Measurements from ENCODE around the gene OR1F1.
"Not testable (repeated sequence)": the region's sequence is repeated elsewhere in the genome, so short reads cannot be mapped to it uniquely, and the experiment has no call there.

The OR1F1 gene

DNA sequence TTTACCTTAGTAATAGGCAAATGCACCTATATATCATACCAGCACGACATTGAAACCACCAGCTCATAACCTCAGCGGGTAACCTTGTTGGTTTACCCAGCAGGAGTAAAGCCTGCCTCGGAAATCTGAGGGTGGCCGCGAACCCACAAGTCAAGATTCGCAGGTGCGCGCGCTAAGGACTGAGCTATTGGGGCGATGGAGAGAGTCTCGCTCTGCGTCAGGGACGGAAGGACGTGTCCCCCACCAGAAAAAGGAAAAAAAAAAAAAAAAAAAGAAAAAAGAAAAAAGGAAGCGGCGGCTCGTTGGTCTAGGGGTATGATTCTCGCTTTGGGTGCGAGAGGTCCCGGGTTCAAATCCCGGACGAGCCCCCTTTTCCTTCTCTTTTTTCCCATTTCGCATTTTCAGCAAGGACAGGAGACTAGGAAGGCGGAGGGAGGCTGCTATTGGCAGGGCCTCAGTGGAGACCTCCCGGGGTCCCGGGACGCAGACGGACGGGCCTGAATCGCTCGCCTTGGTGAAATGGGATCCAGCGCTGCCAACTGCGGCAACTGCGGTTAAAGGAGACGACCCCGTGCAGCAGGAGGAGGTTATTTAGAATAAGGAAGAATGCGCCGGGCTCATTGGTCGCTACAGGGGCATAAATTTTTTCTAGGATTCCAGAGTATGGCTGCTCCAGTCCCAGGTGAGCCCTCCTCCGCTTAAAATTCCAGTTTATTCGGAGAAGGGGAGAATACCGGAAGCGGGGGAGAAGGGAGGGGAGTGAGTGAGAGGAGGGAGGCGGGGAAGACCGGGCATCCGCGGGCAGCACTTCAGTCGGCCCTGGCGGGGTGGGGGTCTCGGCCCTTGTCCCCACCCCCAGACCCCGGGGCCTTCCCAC lies at the start of gene OR1F1:
TSS of gene OR1F1 (plus strand) at position 407 of the 877 bp plus-strand sequence.
- DNase-seq: peak; percentile 68

DNA sequence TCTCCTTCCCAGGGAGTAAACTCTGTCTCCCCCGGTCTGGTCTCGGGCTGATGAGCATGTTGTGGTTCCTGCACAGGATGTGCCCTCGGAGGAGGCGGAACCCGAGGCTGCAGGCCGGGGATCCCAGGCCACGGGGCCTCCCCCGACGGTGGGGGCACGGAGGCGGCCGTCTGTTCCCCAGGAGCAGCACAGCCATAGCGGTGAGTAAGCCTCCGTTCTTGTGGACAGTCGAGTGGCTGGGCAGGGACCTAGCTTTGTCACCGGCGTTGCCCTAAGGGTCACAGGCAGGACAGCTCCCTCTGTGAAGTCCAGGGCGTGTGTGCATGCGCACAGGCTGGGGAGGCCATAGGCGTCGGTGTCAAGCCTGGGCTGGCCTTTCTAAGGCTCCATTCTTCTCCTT lies 49.7 kb upstream of the OR1F1 start:
- DNase-seq: no peak

DNA sequence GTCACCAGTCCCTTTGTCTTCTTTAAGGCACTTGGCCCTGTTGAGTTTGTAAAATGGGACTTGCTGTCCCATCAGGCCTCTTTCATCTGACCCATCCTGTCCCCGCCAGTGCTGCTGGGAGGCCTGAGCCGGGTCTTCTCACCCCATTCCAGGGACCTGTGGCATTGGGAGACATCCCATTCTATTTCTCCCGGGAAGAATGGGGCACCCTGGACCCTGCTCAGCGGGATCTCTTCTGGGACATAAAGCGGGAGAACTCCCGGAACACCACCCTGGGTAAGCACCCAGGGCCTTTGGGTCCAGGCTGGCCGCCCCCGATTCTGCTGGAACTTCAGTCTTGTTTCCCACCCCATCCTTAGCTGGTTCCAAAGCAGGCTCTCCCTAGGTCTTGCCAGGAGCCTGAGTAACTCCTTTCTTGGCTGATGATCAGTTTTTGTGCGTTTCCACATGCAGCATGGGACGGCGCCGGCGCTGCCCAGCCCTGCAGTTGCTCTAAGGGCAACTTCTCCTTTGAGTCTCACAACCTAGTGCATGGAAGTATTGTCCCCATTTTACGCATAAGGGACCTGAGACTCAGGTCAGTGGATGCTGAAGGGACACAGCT lies 49.1 kb upstream of the OR1F1 start:
- DNase-seq: no peak

DNA sequence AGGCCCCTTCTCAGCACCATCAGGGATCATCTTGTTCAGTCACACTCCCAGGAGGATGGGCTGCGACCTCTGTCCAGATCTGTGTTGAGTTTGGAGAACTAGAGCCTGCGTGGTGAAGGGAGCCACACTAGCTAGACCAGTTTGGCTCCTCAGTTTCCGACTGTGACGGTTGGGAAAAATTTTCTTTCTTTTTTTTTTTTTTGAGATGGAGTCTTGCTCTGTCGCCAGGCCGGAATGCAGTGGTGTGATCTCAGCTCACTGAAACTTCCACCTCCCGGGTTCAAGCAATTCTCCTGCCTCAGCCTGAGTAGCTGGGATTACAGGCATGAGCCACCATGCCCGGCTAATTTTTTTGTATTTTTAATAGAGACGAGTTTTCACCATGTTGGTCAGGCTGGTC lies 48.4 kb upstream of the OR1F1 start:
- DNase-seq: not testable (repeated sequence)

DNA sequence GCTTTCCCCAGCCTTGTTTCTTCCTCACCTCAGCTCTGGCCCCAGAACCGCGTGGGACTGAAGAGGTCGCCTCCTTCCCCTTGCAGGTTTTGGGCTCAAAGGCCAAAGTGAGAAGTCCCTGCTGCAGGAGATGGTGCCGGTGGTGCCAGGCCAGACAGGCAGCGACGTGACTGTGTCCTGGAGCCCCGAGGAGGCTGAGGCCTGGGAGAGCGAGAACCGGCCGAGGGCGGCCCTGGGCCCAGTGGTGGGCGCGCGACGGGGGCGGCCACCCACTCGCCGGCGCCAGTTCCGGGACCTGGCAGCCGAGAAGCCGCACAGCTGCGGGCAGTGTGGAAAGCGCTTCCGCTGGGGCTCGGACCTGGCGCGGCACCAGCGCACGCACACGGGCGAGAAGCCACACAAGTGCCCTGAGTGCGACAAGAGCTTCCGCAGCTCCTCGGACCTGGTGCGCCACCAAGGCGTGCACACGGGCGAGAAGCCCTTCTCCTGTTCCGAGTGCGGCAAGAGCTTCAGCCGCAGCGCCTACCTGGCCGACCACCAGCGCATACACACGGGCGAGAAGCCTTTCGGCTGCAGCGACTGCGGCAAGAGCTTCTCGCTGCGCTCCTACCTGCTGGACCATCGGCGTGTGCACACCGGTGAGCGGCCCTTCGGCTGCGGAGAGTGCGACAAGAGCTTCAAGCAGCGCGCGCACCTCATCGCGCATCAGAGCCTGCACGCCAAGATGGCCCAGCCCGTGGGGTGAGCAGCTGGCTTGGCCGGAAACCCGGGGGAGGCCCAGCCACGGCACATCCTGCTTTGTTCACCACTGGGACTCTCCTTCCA lies 47.2 kb upstream of the OR1F1 start:
- no peak for DNase-seq

DNA sequence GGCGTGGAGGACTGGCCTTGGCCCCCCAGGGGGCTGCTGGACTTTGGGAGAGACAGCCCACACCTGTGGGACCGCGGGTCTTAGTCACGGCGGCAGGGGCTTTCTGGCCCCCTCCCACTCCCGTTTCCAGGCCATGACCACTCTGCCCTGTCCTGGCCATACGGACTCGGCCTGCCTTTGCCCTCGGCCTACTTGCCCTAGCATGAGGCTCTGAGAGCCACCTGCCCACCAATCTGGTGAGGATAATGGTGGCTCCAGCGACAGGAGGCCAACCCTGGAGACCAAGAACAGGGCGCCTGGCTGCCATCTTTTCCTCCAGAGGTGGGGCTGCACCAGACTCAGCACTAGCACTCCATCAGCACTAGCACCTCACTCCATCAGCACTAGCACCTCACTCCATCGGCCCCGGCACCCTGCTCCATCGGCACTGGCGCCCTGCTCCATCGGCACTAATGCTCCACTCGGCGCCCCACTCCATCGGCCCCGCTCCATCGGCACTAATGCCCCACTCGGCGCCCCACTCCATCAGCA lies 46.2 kb upstream of the OR1F1 start:
- DNase-seq: no peak

DNA sequence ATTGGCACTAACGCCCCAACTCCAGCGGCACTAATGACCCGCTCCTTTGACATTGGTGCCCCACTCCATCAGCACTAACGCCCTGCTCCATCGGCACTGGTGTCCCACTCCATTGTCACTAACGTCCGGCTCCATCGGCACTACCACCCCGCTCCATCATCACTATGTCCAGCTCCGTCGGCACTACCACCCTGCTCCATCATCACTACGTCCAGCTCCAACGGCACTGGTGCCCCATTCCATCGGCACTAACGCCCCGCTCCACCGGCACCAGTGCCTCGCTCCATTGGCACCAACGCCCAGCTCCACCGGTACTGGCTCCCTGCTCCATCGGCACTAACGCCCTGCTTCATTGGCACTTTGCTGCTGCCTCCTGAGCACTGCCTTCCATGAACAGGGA lies 45.7 kb upstream of the OR1F1 start:
- no peak for DNase-seq

DNA sequence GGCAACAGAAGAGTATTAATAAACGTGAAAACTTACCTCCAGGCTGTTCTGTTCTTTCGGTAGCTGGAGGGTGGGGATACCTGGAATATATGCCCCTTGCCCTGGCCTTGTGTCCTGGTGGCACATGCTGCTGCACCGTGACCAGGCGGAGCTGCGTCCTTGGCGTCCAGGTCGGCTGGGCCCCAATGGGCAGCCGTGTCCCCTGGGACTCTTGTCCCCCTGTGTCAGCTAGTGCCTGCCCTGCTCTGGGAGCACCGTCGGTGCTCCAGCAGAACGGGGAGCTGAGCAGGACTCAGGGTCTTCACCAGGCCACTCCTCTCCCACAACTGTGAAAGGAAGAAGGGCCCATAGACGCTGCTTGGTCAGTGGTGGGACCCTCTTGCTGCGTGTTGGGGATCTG lies 45.2 kb upstream of the OR1F1 start:
- no peak for DNase-seq

DNA sequence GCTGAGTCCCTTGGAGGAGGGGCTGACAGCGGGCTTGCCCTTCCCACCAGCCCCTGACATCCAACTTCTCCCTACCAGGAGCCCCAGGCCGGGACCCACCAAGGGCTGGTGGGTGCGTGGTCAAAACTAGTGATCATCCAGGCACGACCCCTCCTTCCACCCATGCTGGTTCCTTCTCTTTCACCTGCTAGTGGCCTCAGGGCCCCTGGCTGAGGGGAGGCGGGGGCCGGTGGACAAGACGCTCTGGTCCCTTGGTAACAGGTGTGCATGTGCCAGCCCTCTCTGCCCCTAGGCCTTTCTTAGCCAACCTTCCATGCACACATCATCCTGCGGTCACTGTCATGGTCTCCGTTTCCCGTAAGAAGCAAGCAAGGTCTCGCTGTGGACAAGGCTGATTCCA lies 44.8 kb upstream of the OR1F1 start:
- DNase-seq: no peak

DNA sequence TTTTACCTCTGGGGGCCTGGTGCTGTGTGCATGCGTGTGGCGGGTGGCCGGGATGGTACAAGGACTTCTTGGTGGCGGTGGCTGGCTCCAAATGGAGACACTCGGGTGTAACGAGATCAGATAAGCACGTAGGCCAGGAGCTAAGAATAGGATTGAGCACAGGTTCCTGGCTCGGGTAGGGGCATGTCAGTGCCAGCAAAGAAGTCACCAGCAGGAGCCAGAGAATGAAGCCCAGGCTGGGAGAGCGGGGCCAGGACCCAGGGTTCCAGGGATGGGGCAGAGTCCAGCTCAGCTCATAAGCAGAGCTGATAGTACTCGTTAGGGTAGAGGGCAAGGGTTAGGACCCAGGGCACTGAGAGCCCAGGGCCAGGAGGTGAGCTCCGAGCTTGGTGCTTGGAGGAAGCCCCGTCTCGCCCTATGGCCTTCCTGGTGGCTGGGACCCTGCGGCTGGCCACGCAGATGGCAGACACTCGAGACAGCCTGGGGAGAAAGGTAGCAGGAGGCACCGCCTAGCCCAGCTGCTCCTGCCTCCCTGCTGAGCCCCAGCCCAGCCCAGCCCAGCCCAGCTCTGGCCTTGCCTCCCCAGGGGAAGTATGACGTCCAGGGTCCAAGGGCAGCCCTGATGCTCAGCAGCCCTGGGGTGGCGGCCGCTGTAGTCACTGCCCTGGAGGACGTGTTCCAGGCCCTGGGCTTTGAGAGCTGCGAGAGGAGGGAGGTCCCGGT lies 44.2 kb upstream of the OR1F1 start:
- no peak for DNase-seq

DNA sequence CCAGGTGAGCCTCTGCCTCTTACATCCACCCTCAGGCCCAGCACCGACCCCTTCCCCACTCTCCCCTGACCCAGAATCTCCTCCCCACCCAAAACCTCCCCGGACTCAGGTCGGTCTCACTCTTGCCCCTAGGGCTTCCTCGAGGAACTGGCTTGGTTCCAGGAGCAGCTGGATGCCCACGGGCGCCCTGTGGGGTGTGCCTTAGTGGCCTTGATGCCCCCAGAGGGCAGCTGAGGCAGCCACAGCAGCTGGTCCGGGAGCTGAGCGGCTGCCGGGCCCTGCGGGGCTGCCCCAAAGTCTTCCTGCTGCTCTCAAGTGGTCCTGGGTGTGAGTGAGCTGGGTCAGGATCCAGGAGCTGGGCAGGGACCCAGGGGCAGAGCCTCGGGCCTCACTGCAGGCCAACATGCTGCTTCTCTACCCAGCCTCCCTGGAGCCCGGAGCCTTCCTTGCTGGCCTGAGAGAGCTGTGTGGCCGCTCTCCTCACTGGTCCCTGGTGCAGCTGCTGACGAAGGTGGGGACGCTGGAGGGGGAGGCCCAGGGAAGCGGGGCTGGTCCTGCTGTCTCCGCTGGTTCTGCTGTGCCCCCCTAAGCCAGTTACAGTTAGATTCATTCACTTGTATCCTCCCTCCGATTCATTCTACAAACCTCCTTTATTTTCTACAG lies 43.6 kb upstream of the OR1F1 start:
- DNase-seq: no peak

DNA sequence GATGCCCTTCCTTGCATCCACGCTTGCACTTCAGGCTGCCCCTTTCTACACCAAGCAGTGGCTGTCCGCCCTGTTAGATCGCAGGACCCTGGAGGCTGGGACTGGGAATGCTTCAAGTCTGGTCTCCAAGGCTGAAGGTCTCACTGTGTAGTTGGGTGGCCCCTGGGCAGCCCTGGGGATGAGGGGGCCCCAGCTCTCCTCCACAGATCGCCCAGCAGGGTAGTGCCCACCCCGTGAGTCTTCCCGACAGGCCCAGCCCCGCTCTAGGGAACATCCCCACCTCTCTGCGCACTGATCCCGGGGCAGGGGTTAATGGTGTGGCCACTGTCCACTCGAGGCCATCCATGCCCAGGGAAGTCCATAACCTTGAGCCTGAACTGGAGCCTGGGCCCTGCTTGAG lies 42.9 kb upstream of the OR1F1 start:
- DNase-seq: no peak

DNA sequence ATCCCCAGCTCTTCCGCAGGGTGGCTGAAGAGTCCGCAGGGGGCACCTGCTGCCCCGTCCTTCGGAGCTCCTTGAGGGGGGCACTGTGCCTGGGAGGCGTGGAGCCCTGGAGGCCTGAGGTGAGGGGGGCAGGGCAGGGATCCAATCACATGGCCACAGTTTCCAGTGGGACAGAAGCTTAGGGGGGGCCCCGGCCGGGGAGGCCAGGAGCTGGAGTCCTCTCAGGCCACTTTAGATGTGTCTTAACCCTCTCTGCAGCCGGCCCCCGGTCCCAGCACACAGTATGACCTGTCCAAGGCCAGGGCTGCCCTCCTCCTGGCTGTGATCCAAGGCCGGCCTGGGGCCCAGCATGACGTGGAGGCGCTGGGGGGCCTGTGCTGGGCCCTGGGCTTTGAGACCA lies 42.3 kb upstream of the OR1F1 start:
- DNase-seq: no peak

DNA sequence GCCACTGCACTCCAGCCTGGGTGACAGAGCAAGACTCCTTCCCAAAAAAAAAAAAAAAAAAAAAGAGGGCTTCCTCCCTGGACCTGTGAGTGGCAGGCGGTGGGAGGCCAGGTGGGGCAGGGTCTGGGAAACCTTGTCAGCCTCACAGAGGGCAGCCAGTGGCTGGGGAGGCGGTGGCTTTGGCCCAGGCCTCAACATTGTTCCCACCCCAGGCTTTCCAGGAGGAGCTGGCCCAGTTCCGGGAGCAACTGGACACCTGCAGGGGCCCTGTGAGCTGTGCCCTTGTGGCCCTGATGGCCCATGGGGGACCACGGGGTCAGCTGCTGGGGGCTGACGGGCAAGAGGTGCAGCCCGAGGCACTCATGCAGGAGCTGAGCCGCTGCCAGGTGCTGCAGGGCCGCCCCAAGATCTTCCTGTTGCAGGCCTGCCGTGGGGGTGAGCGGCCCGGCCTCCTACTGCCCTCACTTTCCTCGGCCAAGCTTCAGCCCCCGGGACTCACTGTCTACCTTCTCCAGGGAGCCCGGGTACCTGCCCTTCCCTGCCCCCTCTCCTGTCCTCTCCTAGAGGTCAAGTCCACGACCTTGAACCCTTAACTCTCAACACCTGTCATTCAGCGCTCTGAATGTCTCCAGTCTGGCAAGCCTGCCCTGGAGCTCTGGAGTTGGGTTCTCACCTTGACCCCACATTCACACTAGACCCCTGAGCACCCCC lies 40.8 kb upstream of the OR1F1 start:
- no peak for DNase-seq

DNA sequence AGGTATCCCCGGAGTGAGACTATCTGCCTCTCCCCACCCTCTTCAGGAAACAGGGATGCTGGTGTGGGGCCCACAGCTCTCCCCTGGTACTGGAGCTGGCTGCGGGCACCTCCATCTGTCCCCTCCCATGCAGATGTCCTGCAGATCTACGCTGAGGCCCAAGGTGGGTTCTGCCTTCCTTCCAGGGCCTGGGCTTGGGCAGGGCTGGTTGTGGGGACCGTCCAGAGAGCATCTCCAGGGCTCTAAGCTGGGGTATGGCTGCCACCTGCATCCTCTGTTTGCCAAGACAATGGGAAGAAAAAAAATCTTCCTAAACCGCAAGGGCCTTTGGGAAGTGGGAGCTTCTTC lies 40.3 kb upstream of the OR1F1 start:
- no peak for DNase-seq

DNA sequence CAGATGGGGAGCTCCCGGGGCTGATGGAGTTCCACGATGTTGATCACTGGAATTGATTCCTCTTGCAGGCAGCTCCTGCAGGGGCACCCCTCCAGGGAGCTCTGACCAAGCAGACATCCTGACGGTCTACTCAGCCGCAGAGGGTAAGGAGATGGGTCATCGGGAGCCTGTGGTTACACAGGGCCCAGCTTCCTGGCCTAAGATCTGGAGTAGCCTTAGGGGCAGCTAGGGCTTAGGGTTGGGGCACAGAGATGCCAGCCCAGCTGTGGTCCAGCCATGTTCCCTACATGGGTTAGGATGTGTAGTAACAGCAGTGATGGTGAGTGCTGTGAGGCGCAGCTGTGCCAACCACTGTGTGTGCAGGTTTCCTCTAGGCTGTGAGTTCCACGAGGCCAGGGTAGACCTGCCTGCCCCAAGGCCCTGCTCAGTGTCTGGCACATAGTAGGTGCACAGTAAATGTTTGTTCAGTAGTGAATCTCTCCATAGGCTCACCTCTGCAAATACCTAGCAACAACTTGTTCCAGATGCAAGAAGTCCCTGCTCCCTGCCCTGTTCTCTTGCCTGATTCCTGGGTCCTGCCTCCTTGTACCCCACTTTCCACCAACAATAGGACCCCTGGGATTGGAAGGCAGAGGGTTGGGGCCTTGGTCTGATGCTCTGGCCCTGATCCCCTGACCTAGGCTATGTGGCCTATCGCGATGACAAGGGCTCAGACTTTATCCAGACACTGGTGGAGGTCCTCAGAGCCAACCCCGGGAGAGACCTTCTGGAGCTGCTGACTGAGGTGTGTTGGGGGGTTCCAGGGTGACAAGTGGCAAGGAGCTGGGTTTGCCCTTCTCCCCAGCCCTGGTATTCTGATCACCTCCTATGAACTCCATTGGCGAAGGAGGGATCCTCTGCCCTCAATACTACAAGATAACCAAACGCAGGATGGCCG lies 39.5 kb upstream of the OR1F1 start:
- no peak for DNase-seq

DNA sequence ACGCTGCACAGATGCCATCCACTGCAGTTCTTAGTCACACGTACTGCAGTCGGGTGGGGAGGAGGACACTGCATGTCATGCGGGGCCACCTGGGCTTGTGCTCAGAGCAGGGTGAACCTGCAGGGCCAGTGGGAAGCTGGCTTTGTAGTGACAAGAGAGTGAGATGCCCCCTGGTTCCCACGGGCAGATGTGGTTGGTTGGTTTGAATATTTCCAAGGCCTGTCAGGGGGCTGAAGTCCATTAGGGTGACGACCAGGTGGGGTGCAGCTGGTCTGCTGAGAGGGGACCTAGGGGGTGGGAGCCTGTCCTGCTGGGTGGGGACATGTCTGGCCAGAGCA lies 38.8 kb upstream of the OR1F1 start:
- no peak for DNase-seq

DNA sequence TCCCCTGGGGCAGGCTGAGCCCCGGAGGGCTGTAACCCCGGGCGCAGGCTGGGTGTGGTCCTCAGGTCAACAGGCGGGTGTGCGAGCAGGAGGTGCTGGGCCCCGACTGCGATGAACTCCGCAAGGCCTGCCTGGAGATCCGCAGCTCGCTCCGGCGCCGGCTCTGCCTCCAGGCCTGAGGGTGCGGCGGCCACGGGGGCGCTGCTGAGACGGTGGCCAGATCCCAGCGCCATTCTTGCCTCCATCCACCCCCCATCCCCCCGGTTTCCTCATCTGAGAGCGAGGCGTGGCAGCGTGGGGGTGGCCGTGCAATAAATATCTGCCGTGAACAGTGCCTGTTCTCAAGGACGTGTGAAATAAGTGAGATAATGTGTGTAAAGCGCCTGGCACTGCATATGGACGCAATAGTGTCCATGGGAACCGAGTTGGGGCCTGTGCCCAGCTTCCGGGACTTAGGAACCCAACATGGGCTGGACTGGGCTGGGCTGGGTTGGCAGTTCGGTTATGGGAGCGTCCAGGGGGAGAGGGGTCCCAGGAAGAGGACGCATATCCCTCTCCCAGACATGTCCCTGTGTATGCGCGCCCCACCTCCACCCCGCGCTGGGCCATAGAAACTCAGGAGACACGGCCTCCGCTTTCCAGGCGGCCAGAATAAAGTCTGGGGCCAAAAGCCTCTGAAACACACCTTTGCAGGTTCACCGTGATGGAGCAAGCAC lies 38.2 kb upstream of the OR1F1 start:
- DNase-seq: peak; percentile 57

DNA sequence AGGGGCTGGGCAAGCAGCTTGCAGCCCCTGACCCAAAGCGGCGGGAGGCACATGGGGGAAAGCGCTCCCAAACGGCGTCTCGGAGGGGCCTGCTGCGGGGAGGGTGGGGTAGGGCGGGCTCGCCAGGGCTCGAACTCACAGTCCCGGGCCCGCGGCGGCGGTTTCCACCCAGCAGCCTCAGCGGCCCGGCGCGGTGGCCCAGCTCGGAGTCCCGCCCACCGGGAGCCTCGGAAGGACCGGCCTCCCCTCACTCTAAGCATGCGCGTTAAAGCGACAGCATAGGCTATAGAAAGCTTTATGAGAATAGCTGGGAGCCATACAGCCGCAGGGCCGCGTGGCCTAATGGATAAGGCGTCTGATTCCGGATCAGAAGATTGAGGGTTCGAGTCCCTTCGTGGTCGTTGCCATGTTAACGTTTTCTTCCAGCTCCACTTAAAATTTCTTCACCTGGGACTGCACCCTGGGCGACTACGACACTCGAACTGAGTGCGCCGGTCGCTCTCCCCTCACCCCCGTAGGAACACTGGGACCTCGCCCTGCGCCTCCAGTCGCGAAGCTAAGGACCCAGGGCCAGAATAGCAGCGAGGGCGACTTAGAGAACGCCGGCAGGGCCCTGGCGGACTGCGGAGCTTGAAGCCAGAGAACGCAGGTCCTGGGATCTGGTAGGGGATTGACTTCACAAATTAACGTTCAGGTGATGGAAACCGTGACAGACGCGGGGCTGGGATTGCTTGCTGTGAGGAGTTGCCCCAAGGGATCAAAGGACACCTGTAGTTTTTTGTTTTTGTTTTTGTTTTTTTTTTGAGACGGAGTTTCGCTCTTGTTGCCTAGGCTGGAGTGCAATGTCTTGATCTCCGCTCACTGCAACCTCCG lies 37.4 kb upstream of the OR1F1 start:
- peak; percentile 99 for DNase-seq
